GM12874 (cell line): ENCODE data around the gene NR2E3.

Experiments used
- TF ChIP-seq, protein P1 (sequence below): IDR thresholded peaks from 2 replicates; pipeline ENCODE4 v1.5.1; 2011; ENCODE audit warnings: low read depth, mild to moderate bottlenecking, control low read depth, low read length, moderate library complexity; ENCODE audit not compliant: insufficient read depth

Gene NR2E3

DNA sequence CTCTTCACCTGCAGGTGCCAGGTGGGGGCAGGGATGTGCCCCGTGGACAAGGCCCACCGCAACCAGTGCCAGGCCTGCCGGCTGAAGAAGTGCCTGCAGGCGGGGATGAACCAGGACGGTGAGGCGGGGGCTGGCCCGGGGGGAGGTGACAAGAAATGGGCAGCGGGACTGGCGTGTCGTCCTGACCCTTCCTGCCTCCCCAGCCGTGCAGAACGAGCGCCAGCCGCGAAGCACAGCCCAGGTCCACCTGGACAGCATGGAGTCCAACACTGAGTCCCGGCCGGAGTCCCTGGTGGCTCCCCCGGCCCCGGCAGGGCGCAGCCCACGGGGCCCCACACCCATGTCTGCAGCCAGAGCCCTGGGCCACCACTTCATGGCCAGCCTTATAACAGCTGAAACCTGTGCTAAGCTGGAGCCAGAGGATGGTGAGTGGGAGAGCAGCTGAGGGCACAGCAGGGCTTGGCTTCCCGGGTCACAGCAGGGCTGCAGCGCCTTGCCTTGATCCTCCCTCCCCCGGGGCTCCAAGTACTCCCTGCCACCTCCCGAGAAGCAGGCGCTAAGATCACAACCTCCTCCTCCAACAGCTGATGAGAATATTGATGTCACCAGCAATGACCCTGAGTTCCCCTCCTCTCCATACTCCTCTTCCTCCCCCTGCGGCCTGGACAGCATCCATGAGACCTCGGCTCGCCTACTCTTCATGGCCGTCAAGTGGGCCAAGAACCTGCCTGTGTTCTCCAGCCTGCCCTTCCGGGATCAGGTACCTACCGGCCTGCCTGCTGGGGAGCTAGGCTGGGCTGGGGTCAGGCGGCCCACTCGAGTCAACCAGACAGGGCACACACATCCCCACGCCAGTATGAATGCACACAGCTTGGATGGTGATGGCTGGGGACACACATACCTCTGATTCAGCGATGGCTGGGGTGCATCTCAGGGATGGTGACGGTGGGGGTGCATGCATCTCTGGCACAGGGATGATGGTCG is 1.7 kb downstream of the NR2E3 start:
- TF ChIP-seq, protein P1, sequence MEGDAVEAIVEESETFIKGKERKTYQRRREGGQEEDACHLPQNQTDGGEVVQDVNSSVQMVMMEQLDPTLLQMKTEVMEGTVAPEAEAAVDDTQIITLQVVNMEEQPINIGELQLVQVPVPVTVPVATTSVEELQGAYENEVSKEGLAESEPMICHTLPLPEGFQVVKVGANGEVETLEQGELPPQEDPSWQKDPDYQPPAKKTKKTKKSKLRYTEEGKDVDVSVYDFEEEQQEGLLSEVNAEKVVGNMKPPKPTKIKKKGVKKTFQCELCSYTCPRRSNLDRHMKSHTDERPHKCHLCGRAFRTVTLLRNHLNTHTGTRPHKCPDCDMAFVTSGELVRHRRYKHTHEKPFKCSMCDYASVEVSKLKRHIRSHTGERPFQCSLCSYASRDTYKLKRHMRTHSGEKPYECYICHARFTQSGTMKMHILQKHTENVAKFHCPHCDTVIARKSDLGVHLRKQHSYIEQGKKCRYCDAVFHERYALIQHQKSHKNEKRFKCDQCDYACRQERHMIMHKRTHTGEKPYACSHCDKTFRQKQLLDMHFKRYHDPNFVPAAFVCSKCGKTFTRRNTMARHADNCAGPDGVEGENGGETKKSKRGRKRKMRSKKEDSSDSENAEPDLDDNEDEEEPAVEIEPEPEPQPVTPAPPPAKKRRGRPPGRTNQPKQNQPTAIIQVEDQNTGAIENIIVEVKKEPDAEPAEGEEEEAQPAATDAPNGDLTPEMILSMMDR: no peak

DNA sequence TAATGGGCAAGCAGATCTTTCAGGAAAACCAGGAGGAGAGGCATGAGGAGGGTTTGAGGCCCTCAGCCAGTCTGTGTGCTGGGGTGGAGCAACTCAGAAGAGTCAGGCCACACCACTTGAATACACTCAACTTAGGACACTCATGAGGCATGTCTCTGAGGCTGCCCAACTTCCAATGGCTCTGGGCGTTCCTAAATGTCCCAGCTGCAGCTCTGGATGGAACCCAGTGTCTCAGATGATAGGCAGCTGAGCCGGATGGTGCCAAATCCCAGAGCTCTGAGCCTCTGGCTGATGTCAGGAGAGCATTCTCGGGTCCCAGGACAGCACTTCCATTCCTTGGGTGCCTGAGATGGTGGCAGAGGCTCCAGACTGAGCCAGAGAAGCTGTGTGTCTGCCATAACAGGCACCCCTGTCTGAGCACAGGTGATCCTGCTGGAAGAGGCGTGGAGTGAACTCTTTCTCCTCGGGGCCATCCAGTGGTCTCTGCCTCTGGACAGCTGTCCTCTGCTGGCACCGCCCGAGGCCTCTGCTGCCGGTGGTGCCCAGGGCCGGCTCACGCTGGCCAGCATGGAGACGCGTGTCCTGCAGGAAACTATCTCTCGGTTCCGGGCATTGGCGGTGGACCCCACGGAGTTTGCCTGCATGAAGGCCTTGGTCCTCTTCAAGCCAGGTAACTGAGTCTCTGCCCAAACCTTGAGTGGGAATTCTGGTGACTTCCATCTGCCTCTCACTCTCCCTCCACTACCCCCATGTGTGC is 2.8 kb downstream of the NR2E3 start:
- TF ChIP-seq, protein P1: no peak

DNA sequence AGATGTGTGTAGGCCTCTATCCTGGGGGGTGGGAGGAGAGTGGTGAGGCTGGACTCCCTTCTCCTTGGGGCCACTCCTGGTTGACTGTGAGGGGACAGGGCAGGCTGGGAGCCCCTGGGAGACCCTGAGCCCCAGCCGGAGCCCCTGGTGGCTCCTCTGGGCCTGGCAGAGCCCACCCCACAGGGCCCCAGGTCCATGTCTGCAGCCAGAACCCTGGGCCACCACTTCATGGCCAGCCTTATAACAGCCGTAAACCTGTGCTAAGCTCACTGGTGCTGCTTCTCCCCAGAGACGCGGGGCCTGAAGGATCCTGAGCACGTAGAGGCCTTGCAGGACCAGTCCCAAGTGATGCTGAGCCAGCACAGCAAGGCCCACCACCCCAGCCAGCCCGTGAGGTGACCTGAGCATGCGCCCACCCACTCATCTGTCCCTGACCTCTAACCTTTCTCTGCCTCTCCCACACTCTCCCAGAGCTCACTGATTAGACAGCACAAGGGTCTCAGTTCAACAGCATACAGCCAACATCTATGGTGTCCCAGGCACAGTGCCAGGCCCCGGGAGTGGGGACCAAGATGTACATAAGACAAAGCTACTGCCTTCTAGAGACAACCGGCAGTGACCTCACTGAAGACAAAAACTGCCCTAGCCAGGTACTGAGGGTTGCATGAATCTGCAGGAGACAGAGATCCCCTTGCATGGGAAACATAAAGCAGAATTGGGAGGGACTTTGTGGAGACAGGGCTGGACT is 3.5 kb downstream of the NR2E3 start:
- TF ChIP-seq, protein P1: no peak

DNA sequence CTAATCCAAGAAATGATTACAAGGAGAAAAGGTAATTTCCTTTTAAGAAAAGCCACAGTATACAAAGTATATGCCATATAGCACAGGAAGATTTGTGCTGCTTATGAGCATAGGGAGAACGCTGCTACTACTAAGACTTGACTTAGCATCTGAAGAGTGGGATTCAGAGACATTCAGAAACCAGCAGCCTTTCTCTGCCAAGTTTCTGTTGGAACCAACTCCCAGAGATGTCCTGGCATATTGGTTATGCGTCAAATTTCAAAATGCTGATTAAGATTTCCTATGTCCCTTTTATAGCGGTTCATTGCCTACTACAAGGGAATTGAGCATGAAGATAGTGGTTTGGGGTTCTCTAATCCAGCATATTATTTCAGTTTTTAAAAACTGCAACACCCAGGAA is 4.9 kb downstream of the NR2E3 start:
- TF ChIP-seq, protein P1: no peak

DNA sequence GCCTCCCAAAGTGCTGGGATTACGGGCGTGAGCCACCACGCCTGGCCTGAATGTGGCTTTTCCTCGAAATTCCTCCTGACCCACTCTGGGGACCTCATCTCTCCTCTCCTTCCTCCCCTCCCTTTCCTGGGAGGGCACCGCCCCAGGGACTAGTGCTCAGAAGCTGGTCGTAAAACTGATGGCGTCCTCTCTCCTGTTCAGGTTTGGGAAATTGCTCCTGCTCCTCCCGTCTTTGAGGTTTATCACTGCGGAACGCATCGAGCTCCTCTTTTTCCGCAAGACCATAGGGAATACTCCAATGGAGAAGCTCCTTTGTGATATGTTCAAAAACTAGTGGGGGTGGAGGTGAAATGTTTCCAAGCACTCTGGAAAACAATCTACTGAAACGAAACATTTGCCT is 7.0 kb downstream of the NR2E3 start:
- TF ChIP-seq, protein P1: no peak

DNA sequence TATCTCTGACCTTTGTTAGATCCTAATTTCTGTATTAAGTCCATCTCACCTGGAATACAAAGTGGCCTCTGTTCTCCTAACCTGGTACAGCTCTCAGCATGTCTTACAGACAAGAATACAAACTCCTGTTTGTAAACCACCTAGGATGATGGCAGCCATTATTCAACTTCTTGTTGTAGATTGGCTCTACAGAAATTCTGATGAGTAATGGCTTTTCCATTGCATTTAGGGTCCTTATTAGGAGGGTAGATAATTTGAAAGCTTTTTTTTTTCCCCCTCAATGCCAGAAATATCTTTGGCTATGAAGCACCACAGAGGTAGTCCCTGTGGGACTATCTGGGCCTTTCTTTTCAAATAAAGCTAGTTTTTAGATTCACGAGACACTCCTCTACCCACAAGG is 9.8 kb downstream of the NR2E3 start:
- TF ChIP-seq, protein P1: no peak
